GM18873 (cell line): Measurements from ENCODE around the gene ADCY9.

ENCODE experiments used
- ATAC-seq: cut with Tn5 transposase; IDR thresholded peaks from one replicate; pipeline ENCODE4 v1.9.1; 2021; ENCODE audit warnings: mild to moderate bottlenecking, moderate library complexity, moderate number of reproducible peaks; ENCODE audit not compliant: unreplicated experiment, low FRiP score

ADCY9 gene

GRCh38 chr16:4124535-4125294 is 8.5 kb upstream of the ADCY9 start:
- ATAC-seq: no peak

- no peak for ATAC-seq
Observed at GRCh38 chr16:4123616-4124300, 7.5 kb upstream of the ADCY9 start.

GRCh38 chr16:4120176-4120575 is 3.9 kb upstream of the ADCY9 start:
- no peak for ATAC-seq

DNA sequence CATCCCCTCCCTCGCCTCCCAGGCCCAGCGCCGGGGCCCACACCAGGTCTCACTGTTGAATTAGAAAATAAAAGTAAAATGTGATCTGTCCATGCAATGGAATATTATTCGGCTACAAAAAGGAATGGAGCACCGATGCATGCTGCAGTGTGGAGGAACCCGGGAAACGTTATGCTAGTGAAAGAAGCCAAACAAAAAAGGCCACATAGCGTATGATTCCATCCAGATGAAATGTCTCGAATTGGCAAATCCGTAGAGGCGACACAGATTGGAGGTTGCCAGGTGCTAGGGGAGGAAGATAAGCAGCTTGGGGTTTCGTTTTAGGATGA is 972 bp upstream of the ADCY9 start:
- no peak for ATAC-seq

DNA sequence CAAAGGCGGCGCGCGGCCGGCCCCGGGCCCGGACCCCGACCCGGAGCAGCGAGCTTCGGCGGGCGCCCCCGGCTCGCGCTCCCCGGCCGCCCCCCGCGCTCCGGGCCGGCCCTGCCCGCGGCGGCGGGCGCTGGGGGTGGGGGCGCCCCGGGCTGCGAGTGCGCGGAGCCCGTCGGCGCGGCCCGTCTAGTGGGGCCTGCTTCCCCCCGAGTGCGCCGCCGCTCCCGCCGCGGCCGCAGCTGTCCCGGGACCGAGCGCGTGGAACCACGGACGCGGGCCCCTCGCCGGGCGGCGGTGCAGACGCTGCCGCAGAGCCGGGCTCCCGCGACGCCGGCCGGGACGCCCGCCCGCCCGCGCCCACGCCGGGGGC is 308 bp downstream of the ADCY9 start:
- ATAC-seq: no peak

DNA sequence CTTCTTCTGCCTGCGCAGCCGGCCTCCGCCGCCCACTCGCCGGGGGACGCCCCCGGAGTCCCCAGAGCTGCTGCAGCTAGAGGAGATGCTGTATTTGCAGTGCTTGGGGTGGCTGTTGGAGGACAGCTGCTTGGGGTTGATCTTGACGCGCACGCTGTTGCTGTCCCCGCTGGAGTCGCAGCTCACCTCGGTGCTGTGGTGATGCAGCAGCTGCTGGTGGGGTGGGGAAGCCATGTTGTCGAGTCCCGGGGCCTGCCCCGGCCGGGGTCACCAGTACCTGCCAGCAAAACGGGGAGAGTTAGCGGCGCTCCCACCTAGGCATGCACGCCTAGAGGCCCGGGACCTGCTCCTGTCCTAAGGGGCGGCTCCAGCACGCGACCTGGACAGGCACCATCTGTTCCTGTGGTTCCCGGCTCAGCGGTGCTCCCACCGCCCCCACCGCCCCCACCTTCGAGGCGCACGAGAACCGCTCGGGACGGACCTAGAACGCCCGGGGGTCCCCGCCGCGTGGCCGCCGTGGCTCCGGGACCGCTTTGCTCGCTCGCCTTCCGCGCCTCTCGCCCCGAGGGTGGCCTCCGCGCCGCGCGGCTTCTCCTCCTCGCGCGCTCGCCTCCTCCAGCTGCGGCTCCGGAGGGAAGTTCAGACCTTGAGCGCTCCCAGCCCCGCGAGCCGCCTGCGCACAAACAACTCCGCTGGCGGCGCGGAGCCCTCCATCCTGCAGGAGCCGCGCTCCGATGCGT is 863 bp downstream of the ADCY9 start:
- no peak for ATAC-seq

DNA sequence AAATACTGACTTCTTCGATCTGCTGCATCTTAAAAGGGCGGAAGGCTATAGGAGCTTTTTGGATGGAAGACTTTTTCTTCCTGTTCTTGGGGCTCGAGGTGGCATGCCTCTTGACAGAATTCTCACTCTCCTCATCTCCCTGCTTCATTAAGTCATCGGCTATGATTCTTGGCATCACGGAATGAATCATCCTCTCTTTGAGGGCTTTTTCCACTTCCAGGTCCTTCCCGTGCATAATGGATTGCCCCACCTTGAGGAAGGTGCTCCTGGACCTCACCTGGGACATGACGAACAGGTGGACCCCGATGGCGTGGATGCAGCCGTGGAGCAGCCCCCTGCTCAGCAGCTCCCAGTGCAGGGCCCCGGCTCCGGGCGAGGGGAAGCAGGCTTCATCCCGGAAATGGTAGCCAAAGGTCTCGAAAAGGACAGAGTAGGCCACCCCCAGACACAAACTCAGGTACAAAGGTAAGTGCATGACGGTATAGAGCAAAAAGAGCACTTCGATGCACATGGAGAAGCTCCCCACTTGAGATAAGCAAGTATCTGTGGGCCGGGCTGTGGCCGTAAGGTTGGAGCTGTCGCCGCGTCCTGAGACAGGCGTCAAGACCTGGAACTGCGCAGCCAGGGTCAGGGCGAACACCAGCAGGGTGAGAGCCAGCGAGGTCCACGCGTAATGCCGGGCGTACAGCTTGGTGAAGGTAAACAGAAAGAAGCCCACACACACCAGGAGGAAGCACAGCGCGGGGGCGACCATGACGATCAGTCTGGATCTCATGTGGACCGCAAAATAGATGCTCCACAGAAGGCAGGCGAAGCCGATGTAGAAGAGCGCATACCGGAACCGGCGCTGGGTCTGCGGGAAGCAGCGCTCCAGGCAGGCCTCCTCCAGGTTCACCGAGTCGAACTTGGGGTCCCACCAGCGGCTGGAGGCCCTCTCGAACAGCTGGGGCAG is 1.7 kb downstream of the ADCY9 start:
- ATAC-seq: no peak

DNA sequence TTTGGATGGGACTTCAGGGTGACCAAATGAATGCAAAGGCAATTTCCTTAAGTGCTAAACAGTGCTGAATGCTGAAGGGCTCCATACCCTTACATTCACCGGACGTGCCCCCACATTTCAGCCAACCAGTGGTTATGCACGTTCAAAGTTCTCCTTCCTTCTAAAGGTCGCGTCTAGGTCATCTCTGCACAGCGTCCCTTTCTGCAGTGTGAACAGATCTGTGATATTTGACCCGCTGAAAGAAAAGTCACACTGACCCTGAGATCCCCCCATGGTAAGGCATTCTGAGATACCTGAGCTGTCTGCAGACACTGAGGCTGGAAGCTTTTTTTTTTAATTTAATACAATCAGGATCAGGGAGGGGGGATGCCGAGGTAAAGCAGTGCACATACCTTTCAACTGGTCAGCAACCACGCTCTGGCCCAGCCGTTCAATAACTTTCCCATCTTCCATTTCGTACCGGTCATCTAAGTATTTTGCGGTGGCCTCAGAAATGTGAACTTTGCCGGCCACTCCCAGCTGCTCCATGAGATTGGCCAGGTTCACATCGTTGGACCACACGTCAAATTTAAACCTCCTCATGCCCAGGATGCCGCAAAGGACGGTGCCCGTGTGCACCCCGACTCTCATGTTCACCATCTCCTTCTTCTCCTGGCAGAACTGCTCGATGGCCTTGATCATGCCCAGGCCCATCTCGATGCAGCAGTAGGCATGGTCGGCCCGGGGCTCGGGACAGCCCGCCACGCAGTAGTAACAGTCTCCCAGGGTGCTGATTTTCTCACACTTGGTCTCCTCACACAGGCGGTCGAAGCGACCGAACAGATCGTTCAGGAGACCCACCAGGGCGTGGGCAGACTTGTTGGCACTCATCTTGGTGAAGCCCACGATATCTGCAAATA is 2.6 kb downstream of the ADCY9 start:
- no peak for ATAC-seq

DNA sequence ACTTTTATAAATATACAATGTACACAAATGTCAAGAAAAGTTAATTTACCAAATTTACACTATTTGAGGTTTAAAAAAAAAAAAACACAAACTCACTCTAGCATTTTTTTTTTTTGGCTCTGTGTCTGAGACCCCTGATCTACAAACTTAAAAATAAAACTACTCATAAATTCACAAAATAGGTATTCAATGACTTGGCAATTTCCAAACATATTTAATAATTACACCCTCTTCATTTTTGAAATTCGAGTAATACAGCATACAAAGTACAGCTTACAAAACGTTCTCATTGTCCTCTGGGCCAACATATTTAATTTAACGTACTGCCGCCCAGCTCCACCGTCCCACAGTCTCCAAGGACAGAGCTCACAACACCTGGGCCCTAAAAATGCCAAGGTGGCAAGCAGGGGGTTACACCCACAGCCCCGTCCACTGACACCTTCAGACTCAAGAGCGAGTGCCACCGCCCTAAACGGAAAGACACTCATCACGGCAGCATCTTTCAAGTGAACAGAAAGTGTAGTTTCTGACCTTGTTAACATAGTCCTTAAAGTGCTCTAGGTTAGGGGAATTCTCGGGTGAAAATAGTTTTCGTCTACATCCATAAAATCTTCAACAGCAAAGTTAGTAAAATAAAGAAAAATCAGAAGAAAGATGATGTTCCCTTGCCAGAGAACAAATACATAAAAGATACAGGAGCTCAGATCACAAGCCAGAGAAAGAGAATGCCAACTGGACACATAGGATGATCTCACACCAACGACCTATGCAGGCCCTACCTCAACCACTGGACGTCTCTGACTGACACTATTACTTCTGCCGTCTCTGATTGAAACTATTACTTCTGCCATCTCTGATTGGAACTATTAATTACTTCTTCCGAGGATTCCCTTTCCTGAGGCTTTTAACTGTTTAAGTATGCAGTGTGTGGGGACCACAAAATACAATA is 4.2 kb downstream of the ADCY9 start:
- no peak for ATAC-seq

DNA sequence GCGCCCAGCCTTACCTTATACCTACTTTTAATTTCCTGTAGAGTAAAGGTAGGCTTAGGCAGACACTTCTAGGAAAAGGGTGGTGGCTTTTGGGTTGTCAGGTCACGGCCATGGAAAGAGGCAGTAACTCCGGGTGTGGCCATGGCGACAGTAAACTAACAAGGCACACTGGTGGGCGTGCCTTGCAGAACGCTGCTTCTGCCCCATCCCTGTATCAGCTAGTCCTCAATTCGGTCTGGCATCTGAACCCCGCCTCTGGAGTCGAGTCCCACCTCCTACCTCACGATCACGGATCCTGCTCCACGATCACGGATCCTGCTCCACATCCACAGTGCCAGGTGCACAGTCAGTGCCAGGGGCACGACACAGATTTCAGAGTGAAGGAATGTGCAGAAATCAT is 5.6 kb downstream of the ADCY9 start:
- no peak for ATAC-seq

DNA sequence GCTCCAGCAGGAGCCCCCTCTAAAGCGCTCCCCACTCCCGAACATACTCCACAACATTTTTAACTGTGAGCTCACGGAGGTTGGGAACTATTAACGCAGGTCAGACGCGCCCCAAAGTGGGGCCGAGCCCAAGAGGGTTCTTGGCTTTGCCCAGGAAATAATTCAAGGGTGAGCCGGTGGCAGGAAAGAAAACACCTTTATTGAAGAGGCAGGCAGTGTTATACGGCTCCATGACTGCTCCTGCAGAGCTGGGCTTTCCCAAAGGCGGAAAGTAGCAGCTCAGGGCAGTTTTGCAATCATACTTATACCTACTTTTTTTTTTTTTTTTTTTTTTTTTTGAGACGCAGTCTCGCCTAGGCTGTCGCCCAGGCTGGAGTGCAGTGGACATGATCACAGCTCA is 6.2 kb downstream of the ADCY9 start:
- ATAC-seq: no peak

DNA sequence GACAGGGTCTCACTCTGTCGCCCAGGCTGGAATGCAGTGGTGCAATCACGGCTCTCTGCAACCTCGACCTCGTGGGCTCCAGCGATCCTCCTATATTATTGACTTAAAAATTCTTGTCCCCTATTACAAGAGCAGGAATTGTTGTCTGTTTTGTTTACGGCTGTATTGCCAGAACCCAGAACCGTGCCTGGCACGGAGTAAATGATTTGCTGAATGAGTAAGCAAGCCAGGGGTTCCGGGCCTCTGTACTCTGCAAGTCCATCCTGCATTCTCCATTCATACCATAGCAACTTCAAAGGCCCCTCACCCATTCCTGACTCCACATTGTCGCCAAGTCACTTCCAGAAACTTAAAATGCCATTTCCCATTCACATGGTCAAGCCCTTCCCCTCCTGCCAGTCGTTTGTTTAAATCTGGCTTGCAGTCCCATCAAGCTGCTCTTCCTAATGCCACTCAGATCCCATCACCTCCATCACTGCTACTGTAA is 6.9 kb downstream of the ADCY9 start:
- no peak for ATAC-seq

- ATAC-seq: no peak
Observed at GRCh38 chr16:4106516-4106915, 9.7 kb downstream of the ADCY9 start.

- ATAC-seq: no peak
Observed at GRCh38 chr16:4105848-4106247, 10.4 kb downstream of the ADCY9 start.

- no peak for ATAC-seq
Observed at GRCh38 chr16:4103745-4104144, 12.5 kb downstream of the ADCY9 start.

- ATAC-seq: no peak
Observed at GRCh38 chr16:4101421-4102219, 14.6 kb downstream of the ADCY9 start.

DNA sequence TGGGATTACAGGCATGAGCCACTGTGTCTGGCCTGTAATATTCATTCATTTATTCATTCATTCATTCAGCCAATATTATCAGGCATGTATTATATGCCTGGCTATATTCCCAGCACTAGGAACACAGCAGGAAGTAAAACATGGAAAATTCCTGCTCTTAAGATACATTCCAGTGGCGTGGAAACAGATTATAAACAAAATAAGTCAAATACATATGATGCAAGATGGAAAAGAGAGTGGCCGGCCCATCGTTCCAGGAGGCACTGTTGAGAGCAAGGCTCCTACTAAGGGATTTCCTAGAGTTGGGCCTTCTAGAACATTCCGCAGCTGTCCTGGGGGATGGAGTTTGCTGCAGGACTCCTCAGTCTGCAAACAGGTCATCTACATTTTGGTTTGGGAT is 17.7 kb downstream of the ADCY9 start:
- no peak for ATAC-seq

DNA sequence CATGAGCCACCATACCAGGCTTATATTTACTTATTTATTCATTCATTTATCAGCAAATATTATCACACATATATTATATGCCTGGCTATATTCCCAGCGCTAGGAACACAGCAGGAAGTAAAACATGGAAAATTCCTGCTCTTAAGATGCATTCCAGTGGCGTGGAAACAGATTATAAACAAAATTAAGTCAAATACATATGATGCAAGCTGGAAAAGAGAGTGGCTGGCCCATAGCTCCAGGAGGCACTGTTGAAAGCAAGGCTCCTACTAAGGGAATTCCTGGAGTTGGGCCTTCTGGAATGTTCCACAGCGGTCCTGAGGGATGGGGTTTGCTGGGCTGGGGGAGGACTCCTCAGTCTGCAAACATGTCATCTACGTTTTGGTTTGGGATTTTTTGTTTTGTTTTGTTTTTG is 18.4 kb downstream of the ADCY9 start:
- ATAC-seq: no peak
